22Rv1 (cell line): Measurements from ENCODE around the gene ATAD1.

Experiments
- ZFX ChIP-seq: fragments of 450-650 bp; IDR thresholded peaks from 2 replicates; pipeline ENCODE4 v1.6.1; 2017; ENCODE audit warnings: antibody characterized with exemption, borderline replicate concordance
- TF ChIP-seq, protein P1 (sequence below): fragments of 450-650 bp; IDR thresholded peaks from 2 replicates; pipeline ENCODE4 v1.5.1; 2017; ENCODE audit warnings: mild to moderate bottlenecking

DNA sequence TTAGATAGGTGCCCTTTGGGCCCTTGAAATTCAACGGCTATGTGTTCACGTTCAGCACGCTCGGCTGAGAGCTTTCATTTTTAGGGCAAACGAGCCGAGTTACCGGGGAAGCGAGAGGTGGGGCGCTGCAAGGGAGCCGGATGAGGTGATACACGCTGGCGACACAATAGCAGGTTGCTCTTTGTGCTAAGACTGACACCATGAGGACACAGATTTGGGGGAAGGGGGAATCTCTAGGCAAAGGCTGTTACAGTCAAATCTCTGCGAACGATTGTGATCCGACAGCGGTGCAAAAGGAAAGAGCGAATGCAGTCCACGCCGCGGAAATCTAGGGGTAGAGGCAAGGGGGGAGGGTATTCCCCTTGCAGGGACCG, 44.6 kb upstream of the ATAD1 start:
- TF ChIP-seq, protein P1, sequence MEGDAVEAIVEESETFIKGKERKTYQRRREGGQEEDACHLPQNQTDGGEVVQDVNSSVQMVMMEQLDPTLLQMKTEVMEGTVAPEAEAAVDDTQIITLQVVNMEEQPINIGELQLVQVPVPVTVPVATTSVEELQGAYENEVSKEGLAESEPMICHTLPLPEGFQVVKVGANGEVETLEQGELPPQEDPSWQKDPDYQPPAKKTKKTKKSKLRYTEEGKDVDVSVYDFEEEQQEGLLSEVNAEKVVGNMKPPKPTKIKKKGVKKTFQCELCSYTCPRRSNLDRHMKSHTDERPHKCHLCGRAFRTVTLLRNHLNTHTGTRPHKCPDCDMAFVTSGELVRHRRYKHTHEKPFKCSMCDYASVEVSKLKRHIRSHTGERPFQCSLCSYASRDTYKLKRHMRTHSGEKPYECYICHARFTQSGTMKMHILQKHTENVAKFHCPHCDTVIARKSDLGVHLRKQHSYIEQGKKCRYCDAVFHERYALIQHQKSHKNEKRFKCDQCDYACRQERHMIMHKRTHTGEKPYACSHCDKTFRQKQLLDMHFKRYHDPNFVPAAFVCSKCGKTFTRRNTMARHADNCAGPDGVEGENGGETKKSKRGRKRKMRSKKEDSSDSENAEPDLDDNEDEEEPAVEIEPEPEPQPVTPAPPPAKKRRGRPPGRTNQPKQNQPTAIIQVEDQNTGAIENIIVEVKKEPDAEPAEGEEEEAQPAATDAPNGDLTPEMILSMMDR: no peak
- no peak for TF ChIP-seq ZFX
